GM12801 (cell line): Measurements from ENCODE around the gene BLM.

Source experiments
- CTCF ChIP-seq: IDR thresholded peaks from one replicate; pipeline ENCODE4 v1.5.1; 2011; ENCODE audit warnings: control low read depth; ENCODE audit not compliant: insufficient read length; ENCODE audit errors: extremely low read depth

BLM gene

GRCh38 chr15:90807074-90807785 lies 90.1 kb downstream of the BLM start:
- TF ChIP-seq CTCF = no peak

- TF ChIP-seq CTCF = no peak
Measured at GRCh38 chr15:90807786-90808086, 90.6 kb downstream of the BLM start.

GRCh38 chr15:90808517-90809235 lies 91.5 kb downstream of the BLM start:
- no peak for TF ChIP-seq CTCF

- TF ChIP-seq CTCF = no peak
Measured at GRCh38 chr15:90809536-90809935, 92.4 kb downstream of the BLM start.

GRCh38 chr15:90810354-90810753 lies 93.2 kb downstream of the BLM start:
- TF ChIP-seq CTCF = no peak

- no peak for TF ChIP-seq CTCF
Measured at GRCh38 chr15:90812171-90812957, 95.2 kb downstream of the BLM start.

GRCh38 chr15:90812958-90813265 lies 95.8 kb downstream of the BLM start:
- TF ChIP-seq CTCF = no peak
